Heart right ventricle (tissue), 16 donors: ENCODE results near the gene EFCAB12. TPM values are rescaled to one million over a fixed set of nuclear protein-coding genes. Genes with fewer than 3 reads are reported as not detected.

Source experiments
- ATAC-seq, 8 donors: fragments of 200-7000 bp; cut with Tn5 transposase; one replicate each; pipeline ENCODE4 v1.9.1; 2020; ENCODE audit warnings: mild to moderate bottlenecking in 8 of 8, moderate library complexity in 8 of 8, moderate number of reproducible peaks in 1 of 8
- DNase-seq, 2 donors: peaks; one replicate each; pipeline ENCODE4 v3.0.0-alpha.2; 2020
- H3K27ac ChIP-seq, 10 donors: fragments of 200-600 bp; sonication (generic) in 2 of 10; one replicate each; pipeline versions ENCODE4 v1.5.0 to v1.8.0; 2020 to 2022; ENCODE audit warnings: mild to moderate bottlenecking in 3 of 10
- H3K27me3 ChIP-seq, 7 donors: fragments of 200-600 bp; one replicate each; pipeline ENCODE4 v1.8.0; 2021 to 2022; ENCODE audit warnings: mild to moderate bottlenecking in 2 of 7
- H3K36me3 ChIP-seq, 9 donors: fragments of 200-600 bp; sonication (generic) in 1 of 9; one replicate each; pipeline versions ENCODE4 v1.5.0 to v1.8.0; 2020 to 2022; ENCODE audit warnings: mild to moderate bottlenecking in 2 of 9
- H3K4me1 ChIP-seq, 9 donors: fragments of 200-600 bp; sonication (generic) in 1 of 9; one replicate each; pipeline versions ENCODE4 v1.5.0 to v1.8.0; 2020 to 2022; ENCODE audit warnings: mild to moderate bottlenecking in 4 of 9
- H3K4me3 ChIP-seq, 10 donors: fragments of 200-600 bp; sonication (generic) in 2 of 10; one replicate each; pipeline versions ENCODE4 v1.5.0 to v1.8.0; 2020 to 2022; ENCODE audit warnings: mild to moderate bottlenecking in 7 of 10, moderate library complexity in 2 of 10
- H3K9me3 ChIP-seq, 11 donors: fragments of 200-600 bp in 10 of 11; sonication (generic) in 2 of 11; one replicate each; pipeline versions ENCODE4 v1.5.0 to v1.8.0; 2013 to 2022; ENCODE audit warnings: mild to moderate bottlenecking in 2 of 11, control low read depth in 1 of 11, moderate library complexity in 1 of 11
- WGBS, 2 donors: extraction: QIAGEN DNeasy Blood & Tissue Kit; methylation state at CpG; one replicate each; pipeline ENCODE4 v1.1.7; 2013; ENCODE audit warnings: inconsistent platforms in 1 of 2; 5-methylcytosine and 5-hydroxymethylcytosine counted together
- intact Hi-C, 10 donors: fragments of 100-400 bp; cut with DNase I; formaldehyde crosslinking; loops; one replicate each; pipeline versions ENCODE4 v1.11.1 to v1.14.2; 2022
- polyA plus RNA-seq, 2 donors: library from polyadenylated mRNA; stranded (reverse); fragments of 200-250 nt; gene quantifications; one replicate each; pipeline ENCODE4 v1.2.3, GENCODE V29; 2013
- total RNA-seq, 10 donors: library from RNA; stranded (reverse); fragmentation: NEBNext Ultra II Directional in 3 of 10; extraction: Animal tissue kit (Norgen Biotek cat#: 25700) in 3 of 10; gene quantifications; one replicate each; pipeline versions ENCODE4 v1.2.1 to v1.2.4, GENCODE V29; 2021 to 2023
- TF ChIP-seq, protein P1 (sequence below), 9 donors: fragments of 200-600 bp; sonication (generic) in 2 of 9; IDR thresholded peaks; one replicate each; pipeline versions ENCODE4 v1.5.0 to v1.8.0; 2021 to 2022; ENCODE audit warnings: antibody characterized with exemption in 9 of 9, mild to moderate bottlenecking in 5 of 9, moderate library complexity in 1 of 9
- donor health status: Arrhythmogenic right ventricular cardiomyopathy.
- donor health status: ischemic (EF 13 %, LVEDD 7.1; RV severe dilation, severe dysfunction).
- donor health status: healthy with polysubstance abuse.
- donor health status: DM: no; HTN: yes; CAD: no.
- donor health status: DM: no; HTN: no; CAD: no.
- donor health status: ischemic (EF 25% LVEDD 6.9; RV normal size, moderate dysfunction).
- donor health status: ischemic (EF 25% LVEDD 5.7; RV mildly dilated, moderate dysfunction).
- donor health status: healthy.
- donor health status: DM: yes; HTN: yes; CAD: no.
- donor health status: Ischemic cardiomyopathy.
- donor health status: ischemic (EF 35%, LVEDD 5.7; RV mildly dilated, moderate dysfunction).
- donor health status: nonischemic (EF 11% LVEDD 7.7; RV severe dilation, severe dysfunction).
- donor health status: DM: yes; HTN: yes; CAD: no.
- donor health status: PGD.
- donor health status: ischemic (EF 29% LVEDD 5.4; RV normal size, mild dysfunction).
- donor health status: nonischemic (EF 23%, LVEDD 6.1; RV moderate dilation, normal function).

EFCAB12 gene
- total and polyA plus RNA-seq, 12 donors = 0.10 to 0.23 (median 0.15) TPM; not detected in 7

DNA sequence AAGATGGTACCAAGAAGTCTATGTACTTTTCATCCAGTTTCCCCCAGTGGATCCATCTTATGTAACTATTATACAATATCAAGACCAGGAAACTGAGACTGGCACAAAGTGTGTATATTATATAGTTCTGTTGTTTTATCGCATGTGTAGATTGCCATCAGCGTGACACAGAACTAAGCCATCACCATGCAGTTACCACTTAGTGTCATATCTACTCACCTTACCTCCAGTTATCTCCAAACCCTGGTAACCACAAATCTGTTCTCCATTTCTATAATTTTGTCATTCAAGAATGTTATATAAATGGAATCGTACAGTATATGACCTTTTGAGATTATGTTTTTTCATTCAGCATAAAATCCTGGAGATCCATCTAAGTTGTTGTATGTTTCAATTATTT lies 34.7 kb upstream of the EFCAB12 start:
- Histone ChIP-seq H3K36me3 (peaks cover 0 to 47% (median 6%) of the 10 kb centered on the region in 9 donors), H3K27me3 (no peaks in the 10 kb centered on the region), H3K4me3 (no peak overlapping the region), H3K4me1 (peaks cover 0 to 22% (median 13%) of the 10 kb centered on the region in 9 donors), H3K27ac (peak overlapping the region in 3 of 10 donors; percentile 71 to 84 (median 73)), H3K9me3 (no peaks in the 10 kb centered on the region)
- intact Hi-C loops = no loop called here
- DNase-seq (no peak), ATAC-seq (no peak)
- TF ChIP-seq, protein P1, sequence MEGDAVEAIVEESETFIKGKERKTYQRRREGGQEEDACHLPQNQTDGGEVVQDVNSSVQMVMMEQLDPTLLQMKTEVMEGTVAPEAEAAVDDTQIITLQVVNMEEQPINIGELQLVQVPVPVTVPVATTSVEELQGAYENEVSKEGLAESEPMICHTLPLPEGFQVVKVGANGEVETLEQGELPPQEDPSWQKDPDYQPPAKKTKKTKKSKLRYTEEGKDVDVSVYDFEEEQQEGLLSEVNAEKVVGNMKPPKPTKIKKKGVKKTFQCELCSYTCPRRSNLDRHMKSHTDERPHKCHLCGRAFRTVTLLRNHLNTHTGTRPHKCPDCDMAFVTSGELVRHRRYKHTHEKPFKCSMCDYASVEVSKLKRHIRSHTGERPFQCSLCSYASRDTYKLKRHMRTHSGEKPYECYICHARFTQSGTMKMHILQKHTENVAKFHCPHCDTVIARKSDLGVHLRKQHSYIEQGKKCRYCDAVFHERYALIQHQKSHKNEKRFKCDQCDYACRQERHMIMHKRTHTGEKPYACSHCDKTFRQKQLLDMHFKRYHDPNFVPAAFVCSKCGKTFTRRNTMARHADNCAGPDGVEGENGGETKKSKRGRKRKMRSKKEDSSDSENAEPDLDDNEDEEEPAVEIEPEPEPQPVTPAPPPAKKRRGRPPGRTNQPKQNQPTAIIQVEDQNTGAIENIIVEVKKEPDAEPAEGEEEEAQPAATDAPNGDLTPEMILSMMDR (IDR thresholded peaks at IDR 0.05) = no peak
- 95% methylated on average over 3 of the region's 3 CpGs for WGBS, 2 donors

DNA sequence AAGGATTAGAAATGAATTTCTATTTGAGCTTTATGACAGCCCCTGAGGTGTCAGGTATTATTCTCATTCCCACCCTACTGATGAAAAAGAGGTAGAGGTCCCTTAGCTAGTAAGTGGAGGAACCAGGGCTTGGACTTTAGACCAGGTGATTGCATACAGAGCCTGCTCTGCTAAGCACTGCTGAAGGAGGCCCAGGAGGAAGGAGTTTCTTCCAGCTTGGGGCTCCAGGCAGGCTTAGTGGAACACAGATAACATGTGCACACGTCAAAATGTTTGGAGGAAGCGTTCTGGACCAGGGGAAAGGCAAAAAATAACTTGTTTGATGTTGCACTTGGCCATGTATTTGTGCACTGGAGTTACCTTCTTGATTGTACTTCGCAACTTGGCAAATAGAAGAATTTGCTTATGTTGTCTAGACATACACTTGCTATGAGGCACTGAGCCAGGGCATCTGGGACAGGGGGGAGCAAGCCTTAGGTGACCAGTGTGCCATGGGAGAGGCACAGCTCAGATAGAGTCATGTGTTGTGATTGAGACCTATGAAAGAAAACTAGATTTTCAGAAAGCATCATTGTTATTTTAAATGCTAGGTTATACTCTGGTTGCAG lies 34.0 kb upstream of the EFCAB12 start:
- ATAC-seq (peak in 7 of 8 donors; percentile 36 to 86 (median 75)), DNase-seq (peak in 1 of 2 donors; percentile 27)
- H3K27me3 ChIP-seq = no peaks in the 10 kb centered on the region
- H3K36me3 ChIP-seq = peaks cover 0 to 49% (median 6%) of the 10 kb centered on the region in 9 donors
- peaks cover 0 to 19% (median 13%) of the 10 kb centered on the region in 9 donors for H3K4me1 ChIP-seq
- TF ChIP-seq, protein P1 (IDR thresholded peaks at IDR 0.05) = no peak
- no peak overlapping the region for H3K4me3 ChIP-seq
- H3K9me3 ChIP-seq = no peaks in the 10 kb centered on the region
- intact Hi-C loops = no loop called here
- 49 to 65% methylated on average over 3 of the region's 3 CpGs for WGBS, 2 donors
- H3K27ac ChIP-seq = peak overlapping the region; percentile 21 to 84 (median 71)

DNA sequence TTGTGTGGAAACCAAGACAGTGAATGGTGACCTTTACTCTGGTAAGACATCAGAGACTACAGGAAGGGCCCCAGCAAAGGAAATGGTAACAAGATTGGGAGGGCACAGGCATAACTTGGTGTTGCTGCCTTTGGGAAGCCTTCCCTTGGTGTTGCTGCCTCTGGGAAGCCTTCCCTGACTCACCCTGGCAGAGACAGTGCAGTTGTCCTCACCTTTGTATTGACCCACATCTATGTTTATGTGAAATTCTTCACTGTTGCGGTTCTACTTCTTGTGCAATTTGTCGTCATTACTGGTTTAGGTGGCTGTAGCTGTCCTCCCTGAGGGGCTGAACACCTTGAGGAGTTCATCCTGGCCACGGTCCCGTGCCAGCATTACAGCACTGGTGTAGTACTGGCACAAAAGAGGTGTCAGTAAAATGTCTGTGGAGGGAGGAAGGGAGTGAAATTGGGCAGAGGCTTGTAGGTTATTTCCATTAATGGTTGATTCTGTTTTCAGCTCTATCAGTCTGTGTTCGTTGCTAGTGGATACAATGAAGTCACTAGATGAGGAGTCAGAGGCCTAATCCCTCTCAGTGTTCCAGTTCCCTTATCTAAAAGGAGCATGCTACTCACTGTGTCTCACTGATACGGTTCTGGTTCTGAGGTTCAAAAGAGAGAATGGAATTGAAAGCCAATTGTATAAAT lies 33.2 kb upstream of the EFCAB12 start:
- Histone ChIP-seq H3K27me3 (no peaks in the 10 kb centered on the region), H3K36me3 (peaks cover 0 to 53% (median 6%) of the 10 kb centered on the region in 9 donors), H3K27ac (peak overlapping the region; percentile 62 to 84 (median 71)), H3K4me3 (no peak overlapping the region), H3K9me3 (no peaks in the 10 kb centered on the region), H3K4me1 (peaks cover 0 to 19% (median 13%) of the 10 kb centered on the region in 9 donors)
- intact Hi-C loops = loop anchor here in 1 of 10 donors (2.0 kb wide), 1 partner anchor 21 kb away; the partner anchor contains the start of gene IFT122
- WGBS, 2 donors = 49 to 61% methylated on average over 6 of the region's 6 CpGs
- ATAC-seq (peak; percentile 75 to 95 (median 90)), DNase-seq (peak; percentile 11 to 51)
- TF ChIP-seq, protein P1 (IDR thresholded peaks at IDR 0.05) = no peak

DNA sequence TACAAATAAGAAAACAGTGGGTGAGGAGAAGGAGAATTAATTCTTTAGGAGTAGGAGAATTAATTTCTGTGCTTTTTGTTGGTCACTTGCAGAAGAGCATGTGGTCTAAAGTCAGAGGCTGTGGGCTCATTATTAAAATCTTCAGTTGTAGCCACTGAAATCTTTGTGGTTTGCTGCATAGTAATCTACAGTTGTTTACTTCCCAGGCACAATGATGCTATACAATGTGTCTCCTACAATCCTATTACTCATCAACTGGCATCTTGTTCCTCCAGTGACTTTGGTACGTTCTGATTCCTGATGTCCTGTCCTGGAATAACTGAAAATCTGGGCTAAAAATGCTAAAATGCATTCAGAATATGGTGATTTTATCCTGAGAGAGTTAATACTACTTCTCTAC lies 32.6 kb upstream of the EFCAB12 start:
- WGBS, 2 donors = 77 to 83% methylated on average over 1 of the region's 1 CpG
- TF ChIP-seq, protein P1 (IDR thresholded peaks at IDR 0.05) = no peak
- ATAC-seq = no peak
- H3K4me1 ChIP-seq = peaks cover 0 to 19% (median 13%) of the 10 kb centered on the region in 9 donors
- no peaks in the 10 kb centered on the region for H3K9me3 ChIP-seq
- no peak for DNase-seq
- peaks cover 0 to 59% (median 12%) of the 10 kb centered on the region in 9 donors for H3K36me3 ChIP-seq
- intact Hi-C loops = loop anchor here in 1 of 10 donors (2.0 kb wide), 1 partner anchor 20 kb away; the partner anchor contains the start of gene IFT122
- no peak overlapping the region for H3K4me3 ChIP-seq
- no peaks in the 10 kb centered on the region for H3K27me3 ChIP-seq
- peak overlapping the region in 9 of 10 donors; percentile 62 to 84 (median 71) for H3K27ac ChIP-seq
